ENCODE data around the gene CDC20.

Gene CDC20

GRCh38 chr1:43327549-43328292, 31.1 kb upstream of the CDC20 start:
- TF ChIP-seq, protein P1, sequence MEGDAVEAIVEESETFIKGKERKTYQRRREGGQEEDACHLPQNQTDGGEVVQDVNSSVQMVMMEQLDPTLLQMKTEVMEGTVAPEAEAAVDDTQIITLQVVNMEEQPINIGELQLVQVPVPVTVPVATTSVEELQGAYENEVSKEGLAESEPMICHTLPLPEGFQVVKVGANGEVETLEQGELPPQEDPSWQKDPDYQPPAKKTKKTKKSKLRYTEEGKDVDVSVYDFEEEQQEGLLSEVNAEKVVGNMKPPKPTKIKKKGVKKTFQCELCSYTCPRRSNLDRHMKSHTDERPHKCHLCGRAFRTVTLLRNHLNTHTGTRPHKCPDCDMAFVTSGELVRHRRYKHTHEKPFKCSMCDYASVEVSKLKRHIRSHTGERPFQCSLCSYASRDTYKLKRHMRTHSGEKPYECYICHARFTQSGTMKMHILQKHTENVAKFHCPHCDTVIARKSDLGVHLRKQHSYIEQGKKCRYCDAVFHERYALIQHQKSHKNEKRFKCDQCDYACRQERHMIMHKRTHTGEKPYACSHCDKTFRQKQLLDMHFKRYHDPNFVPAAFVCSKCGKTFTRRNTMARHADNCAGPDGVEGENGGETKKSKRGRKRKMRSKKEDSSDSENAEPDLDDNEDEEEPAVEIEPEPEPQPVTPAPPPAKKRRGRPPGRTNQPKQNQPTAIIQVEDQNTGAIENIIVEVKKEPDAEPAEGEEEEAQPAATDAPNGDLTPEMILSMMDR (conservative IDR thresholded peaks at IDR 0.05; ENCODE audit: low read depth): no peak
- no peak for DNase-seq (ENCODE audit: low spot score)
- ChIA-PET POLR2A (ENCODE audit: low non-redundant PET) (no interaction called here), CTCF (no interaction called here)
- H3K27ac ChIP-seq: no peak overlapping the region

- no peak overlapping the region for H3K27ac ChIP-seq
- CTCF ChIA-PET: no interaction called here
- peak; percentile 38 for DNase-seq (ENCODE audit: low spot score)
- POLR2A ChIA-PET (ENCODE audit: low non-redundant PET): no interaction called here
- TF ChIP-seq, protein P1 (conservative IDR thresholded peaks at IDR 0.05; ENCODE audit: low read depth): no peak
Observed at GRCh38 chr1:43329995-43330751, 28.6 kb upstream of the CDC20 start.

- TF ChIP-seq, protein P1 (conservative IDR thresholded peaks at IDR 0.05; ENCODE audit: low read depth): no peak
- POLR2A ChIA-PET (ENCODE audit: low non-redundant PET): no interaction called here
- CTCF ChIA-PET: no interaction called here
- H3K27ac ChIP-seq: no peak overlapping the region
- DNase-seq (ENCODE audit: low spot score): no peak
Observed at GRCh38 chr1:43331688-43332087, 27.1 kb upstream of the CDC20 start.

GRCh38 chr1:43334453-43335205, 24.2 kb upstream of the CDC20 start:
- ChIA-PET CTCF (interaction anchor here (0.6 to 0.7 kb wide), 2 partner anchors 35 to 1561 kb away, joined by 3 to 5 read pairs; no protein-coding TSS in a partner anchor), POLR2A (ENCODE audit: low non-redundant PET) (no interaction called here)
- DNase-seq (ENCODE audit: low spot score): no peak
- H3K27ac ChIP-seq: no peak overlapping the region
- TF ChIP-seq, protein P1 (conservative IDR thresholded peaks at IDR 0.05; ENCODE audit: low read depth): no peak

DNA sequence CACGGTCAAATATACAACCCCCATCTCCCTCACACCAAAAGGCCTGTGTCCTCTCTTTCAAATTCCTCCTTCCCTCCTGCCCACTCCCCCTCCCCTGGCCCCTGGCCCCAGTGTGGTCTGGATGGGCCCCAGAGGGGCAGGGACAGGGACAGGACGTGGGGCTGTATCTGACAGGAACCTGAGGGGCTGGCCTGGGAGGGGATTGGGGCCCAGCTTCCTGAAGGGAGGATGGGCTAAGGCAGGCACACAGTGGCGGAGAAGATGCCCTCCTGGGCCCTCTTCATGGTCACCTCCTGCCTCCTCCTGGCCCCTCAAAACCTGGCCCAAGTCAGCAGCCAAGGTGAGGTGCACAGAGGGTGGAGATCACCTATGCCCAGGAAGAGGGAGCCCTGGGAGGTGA, 21.2 kb upstream of the CDC20 start, which contains the start of gene MPL:
Gene MPL, plus strand, starts transcription at position 231 of the 400 bp plus-strand sequence. Its CDS starts 31 bp downstream, at position 262.
- no peak within 1 kb of the TSS for H3K27ac ChIP-seq
- TF ChIP-seq, protein P1 (conservative IDR thresholded peaks at IDR 0.05; ENCODE audit: low read depth): no peak
- POLR2A ChIA-PET (ENCODE audit: low non-redundant PET): no interaction called here
- CTCF ChIA-PET: no interaction called here
- DNase-seq (ENCODE audit: low spot score): no peak

GRCh38 chr1:43338001-43338400, 20.8 kb upstream of the CDC20 start:
- POLR2A ChIA-PET (ENCODE audit: low non-redundant PET): no interaction called here
- CTCF ChIA-PET: no interaction called here
- no peak for DNase-seq (ENCODE audit: low spot score)

More at GRCh38 chr1:43338001-43338400, 20.8 kb upstream of the CDC20 start:
- TF ChIP-seq, protein P1 (conservative IDR thresholded peaks at IDR 0.05; ENCODE audit: low read depth): no peak
- H3K27ac ChIP-seq: no peak overlapping the region

All from RWPE1 (cell line).